ENCODE data around the gene PXDC1.

PXDC1 gene

GRCh38 chr6:3719462-3720308 lies 31.8 kb downstream of the PXDC1 start:
- H3K4me1 ChIP-seq (ENCODE audit: insufficient read depth, low read length, poor library complexity, severe bottlenecking), result peaks cover 26% of the 10 kb centered on the region
- TF ChIP-seq EZH2phosphoT487 (IDR thresholded peaks at IDR 0.05; ENCODE audit: borderline replicate concordance), result no peak
- peak; percentile 32; the same call in 1 of the 2 replicates for TF ChIP-seq CTCF (conservative IDR thresholded peaks at IDR 0.05; ENCODE audit: low read length)
- peak overlapping the region; percentile 77 for H3K4me3 ChIP-seq (ENCODE audit: low read length, poor library complexity, severe bottlenecking)
- H3K9ac ChIP-seq (ENCODE audit: low read depth, low read length, poor library complexity, severe bottlenecking), result peak overlapping the region; percentile 71
- H3K36me3 ChIP-seq (ENCODE audit: insufficient read depth, low read length), result no peaks in the 10 kb centered on the region
- no peaks in the 10 kb centered on the region for H3K27me3 ChIP-seq (ENCODE audit: insufficient read depth, low read length, poor library complexity, severe bottlenecking)
- peak overlapping the region; percentile 73 for H2AFZ ChIP-seq (ENCODE audit: low read length)
- H3F3A ChIP-seq (ENCODE audit: low read depth), result no peaks in the 10 kb centered on the region; the same call in 1 of the 2 replicates
- H3K9me2 ChIP-seq (replicated peaks; ENCODE audit: low read depth, low read length), result no peaks in the 10 kb centered on the region
- no peaks in the 10 kb centered on the region for H3K9me3 ChIP-seq (ENCODE audit: insufficient read depth, low read depth, low read length)
- no peaks in the 10 kb centered on the region for H4K20me1 ChIP-seq (ENCODE audit: insufficient read depth, low read length, poor library complexity, severe bottlenecking)
- peak overlapping the region; percentile 83 for H3K4me2 ChIP-seq (ENCODE audit: low read depth, low read length, poor library complexity, severe bottlenecking)
- H3K79me2 ChIP-seq (ENCODE audit: insufficient read depth, low read length), result peaks cover 24% of the 10 kb centered on the region; the same call in 1 of the 2 replicates

- Histone ChIP-seq H4K20me1 (ENCODE audit: insufficient read depth, low read length, poor library complexity, severe bottlenecking) (no peaks in the 10 kb centered on the region), H3K9me2 (replicated peaks; ENCODE audit: low read depth, low read length) (no peaks in the 10 kb centered on the region), H3K36me3 (ENCODE audit: insufficient read depth, low read length) (no peaks in the 10 kb centered on the region), H3K9me3 (ENCODE audit: insufficient read depth, low read depth, low read length) (no peaks in the 10 kb centered on the region), H3K4me3 (ENCODE audit: low read length, poor library complexity, severe bottlenecking) (peak overlapping the region; percentile 77), H3K9ac (ENCODE audit: low read depth, low read length, poor library complexity, severe bottlenecking) (peak overlapping the region; percentile 71), H3F3A (ENCODE audit: low read depth) (no peaks in the 10 kb centered on the region; the same call in 1 of the 2 replicates), H2AFZ (ENCODE audit: low read length) (no peak overlapping the region), H3K27me3 (ENCODE audit: insufficient read depth, low read length, poor library complexity, severe bottlenecking) (no peaks in the 10 kb centered on the region), H3K4me1 (ENCODE audit: insufficient read depth, low read length, poor library complexity, severe bottlenecking) (peaks cover 26% of the 10 kb centered on the region), H3K79me2 (ENCODE audit: insufficient read depth, low read length) (peaks cover 26% of the 10 kb centered on the region; the same call in 1 of the 2 replicates), H3K4me2 (ENCODE audit: low read depth, low read length, poor library complexity, severe bottlenecking) (peak overlapping the region; percentile 83)
- TF ChIP-seq EZH2phosphoT487 (IDR thresholded peaks at IDR 0.05; ENCODE audit: borderline replicate concordance) (no peak), CTCF (conservative IDR thresholded peaks at IDR 0.05; ENCODE audit: low read length) (no peak)
These were observed 33.1 kb downstream of the PXDC1 start for GRCh38 chr6:3718407-3718806.

DNA sequence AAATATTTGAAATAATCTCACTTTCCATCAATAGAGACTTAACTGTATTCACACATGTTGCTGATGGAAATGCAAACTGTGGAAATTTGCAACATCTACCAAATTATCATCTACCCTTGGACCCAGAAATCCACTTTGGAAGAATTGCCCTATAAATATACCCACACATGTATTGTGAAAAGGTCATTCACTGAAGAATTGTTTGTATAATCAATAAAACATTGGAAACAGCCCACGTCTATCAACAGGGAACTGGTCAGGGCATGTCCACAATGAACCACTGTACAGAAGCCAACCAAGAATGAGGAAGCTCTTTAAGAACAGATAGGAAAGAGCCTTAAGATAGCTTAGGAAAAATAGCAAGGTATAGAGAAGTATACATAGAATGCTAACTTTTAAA lies 36.2 kb downstream of the PXDC1 start:
- Histone ChIP-seq H3K27me3 (ENCODE audit: insufficient read depth, low read length, poor library complexity, severe bottlenecking) (no peaks in the 10 kb centered on the region), H4K20me1 (ENCODE audit: insufficient read depth, low read length, poor library complexity, severe bottlenecking) (no peaks in the 10 kb centered on the region), H3K4me2 (ENCODE audit: low read depth, low read length, poor library complexity, severe bottlenecking) (peak overlapping the region; percentile 83), H3K79me2 (ENCODE audit: insufficient read depth, low read length) (peaks cover 36% of the 10 kb centered on the region; the same call in 1 of the 2 replicates), H3K9me3 (ENCODE audit: insufficient read depth, low read depth, low read length) (no peaks in the 10 kb centered on the region), H3K4me1 (ENCODE audit: insufficient read depth, low read length, poor library complexity, severe bottlenecking) (peaks cover 26% of the 10 kb centered on the region), H2AFZ (ENCODE audit: low read length) (no peak overlapping the region), H3K4me3 (ENCODE audit: low read length, poor library complexity, severe bottlenecking) (peak overlapping the region; percentile 0), H3F3A (ENCODE audit: low read depth) (no peaks in the 10 kb centered on the region; the same call in 1 of the 2 replicates), H3K36me3 (ENCODE audit: insufficient read depth, low read length) (no peaks in the 10 kb centered on the region), H3K9ac (ENCODE audit: low read depth, low read length, poor library complexity, severe bottlenecking) (no peak overlapping the region), H3K9me2 (replicated peaks; ENCODE audit: low read depth, low read length) (no peaks in the 10 kb centered on the region)
- no peak for TF ChIP-seq EZH2phosphoT487 (IDR thresholded peaks at IDR 0.05; ENCODE audit: borderline replicate concordance)
- no peak for TF ChIP-seq CTCF (conservative IDR thresholded peaks at IDR 0.05; ENCODE audit: low read length)

Data from Loucy (cell line).